H1 (cell line): ENCODE results near the gene DENND2C. TPM values are rescaled to one million over a fixed set of nuclear protein-coding genes. Genes with fewer than 3 reads are reported as not detected.

Experiments
- CTCF ChIA-PET: fragments of 300-600 bp; sonication (Branson Sonifier 250); formaldehyde crosslinking; loops from one replicate; lab custom pipeline; 2021; ENCODE audit not compliant: partially characterized antibody; lab: Charles Lee
- POLR2A ChIA-PET: fragments of 300-600 bp; sonication (Branson Sonifier 250); formaldehyde crosslinking; loops from one replicate; lab custom pipeline; 2021; ENCODE audit warnings: inconsistent platforms; ENCODE audit not compliant: partially characterized antibody; lab: Charles Lee
- DNase-seq, 2 experiments: peaks; one replicate each; pipeline versions ENCODE4 v3.0.0 to v3.0.0-alpha.2; 2010 to 2022; ENCODE audit warnings: low spot score in 2 of 2, low read depth in 1 of 2, mixed read lengths in 1 of 2
- FAIRE-seq: peaks from 2 replicates; lab custom pipeline; 2011; peaks lifted over from hg19 to GRCh38; lab: Jason Lieb, UNC
- H2AFZ ChIP-seq: 2 replicates; pipeline ENCODE4 v1.8.1; 2012; ENCODE audit warnings: low read length, inconsistent platforms
- H2AK5ac ChIP-seq: 2 replicates; pipeline ENCODE4 v1.6.1; 2013; ENCODE audit warnings: low read depth, low read length
- H2BK120ac ChIP-seq: replicated peaks from 2 replicates; pipeline ENCODE3; 2013; ENCODE audit warnings: low read depth, low read length, inconsistent platforms
- H2BK12ac ChIP-seq: 2 replicates; pipeline ENCODE4 v1.6.1; 2013; ENCODE audit warnings: low read depth, low read length
- H2BK15ac ChIP-seq: 2 replicates; pipeline ENCODE4 v1.6.1; 2013; ENCODE audit warnings: low read length
- H2BK20ac ChIP-seq: 2 replicates; pipeline ENCODE4 v1.6.1; 2013; ENCODE audit warnings: low read length
- H2BK5ac ChIP-seq: 2 replicates; pipeline ENCODE4 v1.6.1; 2013; ENCODE audit warnings: low read depth, low read length
- H3K14ac ChIP-seq: 2 replicates; pipeline ENCODE4 v1.6.1; 2013; ENCODE audit warnings: inconsistent platforms; ENCODE audit not compliant: insufficient read length
- H3K18ac ChIP-seq: 2 replicates; pipeline ENCODE4 v1.6.1; 2013; ENCODE audit warnings: low read length; ENCODE audit errors: extremely low read depth
- H3K23ac ChIP-seq: 2 replicates; pipeline ENCODE4 v1.6.1; 2013; ENCODE audit warnings: inconsistent platforms; ENCODE audit not compliant: insufficient read length
- H3K23me2 ChIP-seq: 2 replicates; pipeline ENCODE4 v1.6.1; 2013; ENCODE audit warnings: low read depth, low read length
- H3K27ac ChIP-seq: 2 replicates; pipeline ENCODE4 v1.6.1; 2011; ENCODE audit warnings: low read depth, low read length, inconsistent platforms
- H3K27me3 ChIP-seq, 4 experiments: replicated peaks in 1 of 4; 1 replicate in 1 of 4; 2 replicates in 3 of 4; pipeline versions ENCODE4 v1.6.1 to v1.8.1; 2011 to 2013; ENCODE audit warnings: low read length in 3 of 4, mild to moderate bottlenecking in 3 of 4, inconsistent platforms in 2 of 4, mixed read lengths in 2 of 4, moderate library complexity in 1 of 4; ENCODE audit not compliant: control insufficient read depth in 3 of 4, insufficient read depth in 3 of 4; ENCODE audit errors: extremely low read depth in 1 of 4
- H3K36me3 ChIP-seq, 4 experiments: 2 replicates each; pipeline versions ENCODE4 v1.6.1 to v1.8.1; 2011 to 2013; ENCODE audit warnings: mild to moderate bottlenecking in 4 of 4, low read length in 3 of 4, moderate library complexity in 2 of 4, control low read depth in 1 of 4, inconsistent platforms in 1 of 4; ENCODE audit not compliant: insufficient read depth in 4 of 4, control insufficient read depth in 2 of 4
- H3K4ac ChIP-seq: replicated peaks from 2 replicates; pipeline ENCODE3; 2013; ENCODE audit warnings: low read length, low read depth, mixed read lengths, inconsistent platforms; ENCODE audit not compliant: insufficient read length
- H3K4me1 ChIP-seq, 4 experiments: replicated peaks in 1 of 4; 1 replicate in 1 of 4; 2 replicates in 3 of 4; pipeline versions ENCODE4 v1.6.1 to v1.8.1; 2011 to 2013; ENCODE audit warnings: low read length in 3 of 4, inconsistent platforms in 2 of 4, mixed read lengths in 1 of 4; ENCODE audit not compliant: insufficient read depth in 4 of 4, control insufficient read depth in 3 of 4
- H3K4me2 ChIP-seq, 2 experiments: 2 replicates each; pipeline versions ENCODE4 v1.6.1 to v1.8.1; 2011 to 2013; ENCODE audit warnings: low read depth in 2 of 2, low read length in 2 of 2, control low read depth in 1 of 2, inconsistent platforms in 1 of 2, mild to moderate bottlenecking in 1 of 2; ENCODE audit not compliant: insufficient read depth in 1 of 2
- H3K4me3 ChIP-seq, 4 experiments: fragments of 200-600, 300-600 bp in 1 of 4; sonication (generic), shearing (Covaris generic), sonication (Bioruptor Twin) in 1 of 4; 2 replicates each; pipeline versions ENCODE4 v1.5.1 to v1.8.1; 2011 to 2016; ENCODE audit warnings: low read length in 4 of 4, low read depth in 3 of 4, control low read depth in 2 of 4, inconsistent platforms in 2 of 4, mild to moderate bottlenecking in 2 of 4, mixed read lengths in 1 of 4, moderate library complexity in 1 of 4; ENCODE audit not compliant: insufficient read depth in 2 of 4; ENCODE audit errors: extremely low read depth in 1 of 4
- H3K56ac ChIP-seq: replicated peaks from 2 replicates; pipeline ENCODE3; 2013; ENCODE audit warnings: low read depth, mild to moderate bottlenecking, mixed read lengths, low read length, inconsistent platforms; ENCODE audit not compliant: insufficient read length
- H3K79me1 ChIP-seq: 2 replicates; pipeline ENCODE4 v1.6.1; 2013; ENCODE audit warnings: low read depth, low read length, control low read depth
- H3K79me2 ChIP-seq, 2 experiments: 2 replicates each; pipeline versions ENCODE4 v1.6.1 to v1.8.1; 2012 to 2013; ENCODE audit warnings: low read length in 2 of 2, mild to moderate bottlenecking in 2 of 2, inconsistent platforms in 1 of 2; ENCODE audit not compliant: insufficient read depth in 2 of 2, control insufficient read depth in 1 of 2
- H3K9ac ChIP-seq, 4 experiments: replicated peaks in 1 of 4; 1 replicate in 1 of 4; 2 replicates in 3 of 4; pipeline versions ENCODE4 v1.6.1 to v1.8.1; 2011 to 2013; ENCODE audit warnings: low read depth in 3 of 4, low read length in 3 of 4, control low read depth in 2 of 4, mild to moderate bottlenecking in 2 of 4, moderate library complexity in 2 of 4, inconsistent platforms in 1 of 4; ENCODE audit errors: extremely low read depth in 1 of 4
- H3K9me3 ChIP-seq, 2 experiments: 2 replicates each; pipeline versions ENCODE4 v1.6.1 to v1.8.1; 2012 to 2013; ENCODE audit warnings: mild to moderate bottlenecking in 2 of 2, moderate library complexity in 2 of 2, control low read depth in 1 of 2, inconsistent platforms in 1 of 2, low read depth in 1 of 2, low read length in 1 of 2, mixed read lengths in 1 of 2; ENCODE audit not compliant: insufficient read depth in 2 of 2
- H4K20me1 ChIP-seq, 2 experiments: replicated peaks in 1 of 2; 2 replicates each; pipeline versions ENCODE3 to v1.8.1; 2011 to 2013; ENCODE audit warnings: inconsistent platforms in 2 of 2, low read length in 2 of 2, mild to moderate bottlenecking in 1 of 2; ENCODE audit not compliant: insufficient read depth in 2 of 2, control insufficient read depth in 1 of 2
- H4K5ac ChIP-seq: 2 replicates; pipeline ENCODE4 v1.6.1; 2013; ENCODE audit warnings: low read length, low read depth, mixed read lengths, inconsistent platforms; ENCODE audit not compliant: insufficient read length
- H4K8ac ChIP-seq: 2 replicates; pipeline ENCODE4 v1.8.0; 2013; ENCODE audit warnings: mild to moderate bottlenecking, moderate library complexity, low read length, inconsistent platforms; ENCODE audit not compliant: insufficient read depth; ENCODE audit errors: extremely low read depth
- H4K91ac ChIP-seq: replicated peaks from 2 replicates; pipeline ENCODE3; 2013; ENCODE audit warnings: low read length, mixed read lengths, inconsistent platforms; ENCODE audit not compliant: insufficient read length
- JUND ChIP-seq: IDR thresholded peaks from 2 replicates; pipeline ENCODE4 v1.6.1; 2011; ENCODE audit warnings: mild to moderate bottlenecking, improper control_type of control experiment, low read length
- SP1 ChIP-seq: IDR thresholded peaks from 2 replicates; pipeline ENCODE4 v1.6.1; 2011; ENCODE audit warnings: low read depth, low read length
- SUZ12 ChIP-seq: fragments of 200-600 bp; sonication (generic); IDR thresholded peaks from 2 replicates; pipeline ENCODE4 v1.6.1; 2012; ENCODE audit warnings: mild to moderate bottlenecking, inconsistent platforms, low read length, moderate library complexity, mixed read lengths
- YY1 ChIP-seq: IDR thresholded peaks from 2 replicates; pipeline ENCODE4 v1.6.1; 2011; ENCODE audit warnings: low read depth, mild to moderate bottlenecking, low read length
- WGBS, 2 experiments: shearing (Covaris generic) in 1 of 2; methylation state at CpG; one replicate each; pipeline versions ENCODE4 v1.1.6 to v1.1.7; 2013 to 2015; ENCODE audit warnings: low lambda C conversion rate in 2 of 2, mixed read lengths in 2 of 2, inconsistent platforms in 1 of 2, low coverage in 1 of 2, missing lambda C conversion rate in 1 of 2; ENCODE audit not compliant: insufficient replicate concordance in 2 of 2, insufficient coverage in 1 of 2, insufficient read length in 1 of 2; ENCODE audit errors: extremely low coverage in 1 of 2, missing lambda C conversion rate in 1 of 2; 5-methylcytosine and 5-hydroxymethylcytosine counted together
- polyA plus RNA-seq, 7 experiments: library from polyadenylated mRNA; depleted of rRNA in 3 of 7; stranded (reverse) in 5 of 7; unstranded in 2 of 7; fragments of >200 nt in 5 of 7; fragments of 200-250 nt in 2 of 7; gene quantifications; 1 replicate in 5 of 7; 2 replicates in 1 of 7; 4 replicates in 1 of 7; pipeline versions ENCODE4 v1.2.1 to v1.2.3, GENCODE V29; 2011 to 2013; ENCODE audit warnings: missing spikeins in 2 of 7, mixed read lengths in 2 of 7
- total RNA-seq: library from RNA; stranded (reverse); fragmentation: NEBNext Ultra II Directional; extraction: Animal tissue kit (Norgen Biotek cat#: 25700); gene quantifications from 2 replicates; pipeline ENCODE4 v1.2.1, GENCODE V29; 2021
- TF ChIP-seq, protein P1 (sequence below): IDR thresholded peaks from 2 replicates; pipeline ENCODE4 v1.6.1; 2012; ENCODE audit warnings: inconsistent platforms
- TF ChIP-seq, protein P2 (sequence below): IDR thresholded peaks from 2 replicates; pipeline ENCODE4 v1.6.1; 2012; ENCODE audit warnings: low read length, inconsistent platforms

The DENND2C gene
- total and polyA plus RNA-seq, 2 of the 8 experiments (the other 6 are each of a cell fraction or from before 2014, with no cell fraction given) = 1.8 to 5.5 TPM

DNA sequence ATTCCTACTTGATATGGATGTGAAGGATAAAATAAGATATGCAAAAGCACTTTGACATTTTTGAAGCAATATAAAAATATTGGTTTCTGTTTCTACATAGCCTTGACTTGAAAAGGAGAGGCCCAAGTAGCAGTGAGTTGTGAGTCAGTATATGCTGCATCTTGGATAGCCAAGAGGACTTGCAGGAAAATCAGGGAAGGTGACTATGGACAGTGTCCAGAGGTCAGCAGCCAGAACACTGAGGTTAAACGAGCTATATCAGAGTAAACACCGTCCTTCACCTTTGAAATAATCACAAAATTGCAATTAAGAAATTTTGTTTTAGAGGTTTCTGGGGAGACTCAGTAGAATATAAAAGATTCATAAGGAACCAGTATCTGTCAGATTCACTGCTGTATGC is 32.1 kb upstream of the DENND2C start:
- ChIA-PET CTCF (no interaction called here), POLR2A (interaction anchor here (3.0 to 7.6 kb wide), 2 partner anchors 10 to 15 kb away, joined by 12 to 54 read pairs; partner anchors contain the start of gene NRAS)
- no peak overlapping the region for H4K91ac ChIP-seq
- H2BK15ac ChIP-seq = no peak overlapping the region
- H3K4me2 ChIP-seq = no peak overlapping the region
- H3K18ac ChIP-seq = no peak overlapping the region
- no peak overlapping the region for H2BK120ac ChIP-seq
- TF ChIP-seq JUND (no peak), SP1 (no peak), SUZ12 (no peak), YY1 (no peak)
- TF ChIP-seq, protein P1, sequence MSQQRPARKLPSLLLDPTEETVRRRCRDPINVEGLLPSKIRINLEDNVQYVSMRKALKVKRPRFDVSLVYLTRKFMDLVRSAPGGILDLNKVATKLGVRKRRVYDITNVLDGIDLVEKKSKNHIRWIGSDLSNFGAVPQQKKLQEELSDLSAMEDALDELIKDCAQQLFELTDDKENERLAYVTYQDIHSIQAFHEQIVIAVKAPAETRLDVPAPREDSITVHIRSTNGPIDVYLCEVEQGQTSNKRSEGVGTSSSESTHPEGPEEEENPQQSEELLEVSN = no peak
- TF ChIP-seq, protein P2, sequence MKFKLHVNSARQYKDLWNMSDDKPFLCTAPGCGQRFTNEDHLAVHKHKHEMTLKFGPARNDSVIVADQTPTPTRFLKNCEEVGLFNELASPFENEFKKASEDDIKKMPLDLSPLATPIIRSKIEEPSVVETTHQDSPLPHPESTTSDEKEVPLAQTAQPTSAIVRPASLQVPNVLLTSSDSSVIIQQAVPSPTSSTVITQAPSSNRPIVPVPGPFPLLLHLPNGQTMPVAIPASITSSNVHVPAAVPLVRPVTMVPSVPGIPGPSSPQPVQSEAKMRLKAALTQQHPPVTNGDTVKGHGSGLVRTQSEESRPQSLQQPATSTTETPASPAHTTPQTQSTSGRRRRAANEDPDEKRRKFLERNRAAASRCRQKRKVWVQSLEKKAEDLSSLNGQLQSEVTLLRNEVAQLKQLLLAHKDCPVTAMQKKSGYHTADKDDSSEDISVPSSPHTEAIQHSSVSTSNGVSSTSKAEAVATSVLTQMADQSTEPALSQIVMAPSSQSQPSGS = no peak
- TF ChIP-seq, all 59 proteins: peak for 0
- H3K14ac ChIP-seq = no peak overlapping the region
- 86% methylated on average over 2 of the region's 2 CpGs; no CpG with 5 or more reads in 1 of the 2 experiments for WGBS, 2 experiments
- peaks cover 0 to 10% (median 4%) of the 10 kb centered on the region in 4 experiments; a peak in 3 of 8 replicates for H3K36me3 ChIP-seq
- no peak overlapping the region for H2AK5ac ChIP-seq
- no peak overlapping the region for H4K5ac ChIP-seq
- no peak overlapping the region for H3K56ac ChIP-seq
- no peak overlapping the region for H2AFZ ChIP-seq
- H3K79me2 ChIP-seq = no peaks in the 10 kb centered on the region
- H4K8ac ChIP-seq = no peak overlapping the region
- H3K4me1 ChIP-seq = no peaks in the 10 kb centered on the region
- no peak overlapping the region for H3K4me3 ChIP-seq
- no peaks in the 10 kb centered on the region for H3K79me1 ChIP-seq
- no peak overlapping the region for H3K4ac ChIP-seq
- no peak for DNase-seq
- H3K9ac ChIP-seq = no peak overlapping the region
- no peaks in the 10 kb centered on the region for H4K20me1 ChIP-seq
- no peak overlapping the region for H3K27ac ChIP-seq
- H3K23ac ChIP-seq = no peak overlapping the region
- no peaks in the 10 kb centered on the region for H3K23me2 ChIP-seq
- no peak for FAIRE-seq
- no peaks in the 10 kb centered on the region for H3K27me3 ChIP-seq
- H3K9me3 ChIP-seq = no peaks in the 10 kb centered on the region
- H2BK12ac ChIP-seq = no peak overlapping the region
- H2BK20ac ChIP-seq = no peak overlapping the region
- no peak overlapping the region for H2BK5ac ChIP-seq
